Thoracic aorta endothelial cell (primary cell): ENCODE results near the gene RPL21. TPM values are rescaled to one million over a fixed set of nuclear protein-coding genes. Genes with fewer than 3 reads are reported as not detected.

Experiments used
- small RNA-seq: library from RNA; depleted of rRNA; stranded (forward); fragments of <200 nt; gene quantifications from one replicate; pipeline ENCODE3, GENCODE V24; 2012
- total RNA-seq: library from RNA; depleted of rRNA; stranded (reverse); fragments of >200 nt; gene quantifications from 2 replicates; pipeline ENCODE4 v1.2.3, GENCODE V29; 2012

Gene RPL21
- total RNA-seq, result 850 and 902 TPM in 2 replicates

GRCh38 chr13:27251166-27252091 lies at the start of gene RPL21:
Gene RPL21, plus strand, starts transcription at chr13:27251558. Its CDS starts 2,219 bp downstream, at chr13:27253777.

DNA sequence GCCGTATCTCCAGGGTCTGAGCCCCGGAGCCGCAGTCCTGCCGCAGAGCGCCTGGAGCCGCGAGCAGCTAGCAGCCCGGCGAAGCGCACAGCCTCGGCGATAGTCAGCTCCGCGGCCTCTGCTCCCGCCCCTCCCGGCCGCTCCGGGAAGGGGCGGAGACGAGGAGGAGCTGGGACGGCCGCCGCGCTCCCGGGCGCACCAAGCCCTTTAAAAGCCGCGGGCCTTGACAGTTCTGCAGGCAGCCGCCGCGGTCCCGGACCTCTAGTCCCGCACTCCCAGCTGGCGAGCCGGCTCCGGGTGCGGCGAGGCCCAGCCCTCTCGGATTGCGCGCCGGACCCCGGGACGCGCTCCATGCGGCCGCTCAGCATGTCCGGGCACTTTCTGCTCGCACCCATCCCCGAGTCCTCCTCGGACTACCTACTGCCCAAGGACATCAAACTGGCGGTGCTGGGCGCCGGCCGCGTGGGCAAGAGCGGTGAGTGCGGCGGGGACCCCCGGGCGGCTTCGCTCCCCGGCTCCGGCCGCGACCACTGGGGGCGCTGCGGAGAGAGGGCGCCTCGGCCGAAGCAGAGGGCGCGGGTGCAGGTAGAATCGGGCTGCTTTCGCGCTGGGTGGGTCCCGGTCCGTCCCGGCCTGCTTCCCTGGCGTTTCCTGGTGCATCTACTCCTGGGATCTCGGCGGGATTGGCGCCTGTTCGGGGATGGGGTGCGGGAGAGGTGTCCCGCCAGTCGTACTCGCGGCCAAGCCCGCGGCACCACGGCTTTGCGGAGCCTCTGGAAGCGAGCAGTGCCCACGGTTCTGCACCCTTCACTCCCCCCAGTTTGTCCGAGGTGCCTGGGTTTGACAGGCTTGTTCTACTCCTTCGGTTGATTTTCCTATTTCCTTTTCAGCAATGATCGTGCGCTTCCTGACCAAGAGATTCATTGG lies 19.5 kb downstream of the RPL21 start, which contains the start of gene RASL11A:
TSS of gene RASL11A (plus strand) at position 237 of the 927 bp plus-strand sequence. CDS start at position 352, 115 bp downstream.

Small RNA genes within 50 kb of the gene (small RNA-seq; reads per million reads assigned to genes)
- gene SNORA27 (not detected), gene SNORD102 (not detected)

Other genes with a start within 250 kb of the RPL21 start
- 61.3 and 64.8 TPM in 2 replicates for gene USP12, start 79.7 kb upstream of the RPL21 start, total RNA-seq
- 1.5 and 2.2 TPM in 2 replicates for gene RASL11A, start 19.3 kb downstream of the RPL21 start, total RNA-seq
- 109 and 116 TPM in 2 replicates for gene GTF3A, start 173.1 kb downstream of the RPL21 start, total RNA-seq
- gene MTIF3, start 199.0 kb downstream of the RPL21 start, total RNA-seq, result 49.2 and 50.8 TPM in 2 replicates